Nephron (organoid): ENCODE data around the gene ETFBKMT.
A peak's percentile ranks its signal among the peaks of the same experiment; 100 is the strongest.
"Not testable (repeated sequence)": the region's sequence is repeated elsewhere in the genome, so short reads cannot be mapped to it uniquely, and the experiment has no call there.

Experiments
- H3K27ac Mint-ChIP-seq, 3 experiments: 2 replicates each; pipeline ENCODE4 v1.8.0; 2020; ENCODE audit warnings: mixed read lengths in 3 of 3, mild to moderate bottlenecking in 2 of 3, moderate library complexity in 1 of 3
- H3K27me3 Mint-ChIP-seq: 2 replicates; pipeline ENCODE4 v1.8.0; 2021; ENCODE audit warnings: low read depth, mild to moderate bottlenecking, moderate library complexity, mixed read lengths
- H3K36me3 Mint-ChIP-seq: 2 replicates; pipeline ENCODE4 v1.8.0; 2020; ENCODE audit warnings: low read depth, mixed read lengths
- H3K4me1 Mint-ChIP-seq: 2 replicates; pipeline ENCODE4 v1.8.0; 2020; ENCODE audit warnings: mixed read lengths
- H3K4me3 Mint-ChIP-seq, 3 experiments: 2 replicates each; pipeline ENCODE4 v1.8.0; 2020; ENCODE audit warnings: mild to moderate bottlenecking in 3 of 3, mixed read lengths in 3 of 3, moderate library complexity in 2 of 3
- H3K9me3 Mint-ChIP-seq: 2 replicates; pipeline ENCODE4 v1.8.0; 2020; ENCODE audit warnings: mixed read lengths
- CTCF ChIP-seq, 3 experiments: fragments of 200-600 bp; sonication (generic); IDR thresholded peaks; one replicate each; pipeline ENCODE4 v1.5.0; 2021; ENCODE audit warnings: antibody characterized with exemption in 3 of 3; ENCODE audit not compliant: unreplicated experiment in 3 of 3

Gene ETFBKMT

GRCh38 chr12:31710021-31710818 is 50.7 kb downstream of the ETFBKMT start:
- Mint-ChIP-seq H3K27me3 (no peaks in the 10 kb centered on the region), H3K4me3 (no peak overlapping the region), H3K36me3 (peaks cover 42% of the 10 kb centered on the region), H3K9me3 (peaks cover 24% of the 10 kb centered on the region), H3K4me1 (no peaks in the 10 kb centered on the region), H3K27ac (no peak overlapping the region)
- TF ChIP-seq CTCF (IDR thresholded peaks at IDR 0.05; ENCODE audit: unreplicated experiment in 3 of 3): no peak

DNA sequence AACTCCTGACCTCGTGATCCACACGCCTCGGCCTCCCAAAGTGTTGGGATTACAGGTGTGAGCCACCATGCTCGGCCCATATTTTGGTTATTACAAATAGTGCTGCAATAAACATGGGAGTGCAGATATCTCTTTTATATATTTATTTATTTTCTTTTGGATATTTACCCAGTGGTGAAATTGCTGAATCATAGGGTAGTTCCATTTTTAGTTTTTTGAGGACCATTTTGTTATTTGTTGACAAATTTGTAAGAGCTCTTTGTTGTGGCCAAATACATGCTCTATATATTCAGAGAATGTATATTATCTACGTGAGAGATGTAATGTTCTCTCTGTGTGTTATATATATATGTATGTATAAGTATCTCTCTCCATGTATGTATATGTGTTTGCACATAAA is 53.4 kb downstream of the ETFBKMT start:
- no peak overlapping the region for H3K27ac Mint-ChIP-seq
- TF ChIP-seq CTCF (IDR thresholded peaks at IDR 0.05; ENCODE audit: unreplicated experiment in 3 of 3): no peak
- H3K36me3 Mint-ChIP-seq: peaks cover 40% of the 10 kb centered on the region
- H3K4me1 Mint-ChIP-seq: no peaks in the 10 kb centered on the region
- peaks cover 29% of the 10 kb centered on the region for H3K9me3 Mint-ChIP-seq
- H3K4me3 Mint-ChIP-seq: no peak overlapping the region
- no peaks in the 10 kb centered on the region for H3K27me3 Mint-ChIP-seq

DNA sequence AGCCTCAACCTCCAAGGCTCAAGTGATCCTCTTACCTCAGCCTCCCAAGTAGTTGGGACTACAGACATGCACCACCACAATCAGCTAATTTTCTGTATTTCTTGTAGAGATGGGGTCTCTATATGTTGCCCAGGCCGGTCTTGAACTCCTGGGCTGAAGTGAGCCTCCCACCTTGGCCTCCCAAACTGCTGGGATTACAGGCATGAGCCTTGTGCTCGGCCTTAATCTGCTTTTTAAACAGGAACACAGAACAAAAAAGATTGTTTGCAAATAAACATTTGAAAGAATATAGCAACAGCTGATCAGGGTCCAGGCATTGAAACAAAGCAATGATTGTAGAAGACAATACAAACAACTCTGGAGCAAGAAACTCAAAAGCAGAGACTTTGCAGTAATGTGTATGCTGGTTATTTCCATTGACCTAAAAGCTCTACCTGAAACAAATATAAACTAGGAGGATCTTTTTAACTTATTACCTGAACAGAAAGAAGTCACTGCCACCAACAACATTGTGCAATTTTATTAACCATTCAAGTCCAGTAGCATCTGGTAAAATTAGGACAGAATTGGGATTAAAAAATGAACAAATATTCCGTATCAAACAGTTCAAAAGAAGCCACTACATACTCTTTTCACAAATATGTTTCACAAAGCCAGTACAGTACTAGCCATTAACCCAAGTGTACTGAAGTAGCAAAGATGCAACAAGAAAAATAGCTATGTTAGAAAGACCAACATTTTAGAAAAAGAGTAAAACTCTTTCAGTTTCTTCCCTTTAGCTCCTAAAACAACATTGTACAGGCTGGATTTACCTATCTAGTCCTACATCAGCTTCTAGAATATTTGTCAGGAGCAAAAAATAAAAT is 55.2 kb downstream of the ETFBKMT start:
- Mint-ChIP-seq H3K27ac (peak overlapping the region in 1 of 3 experiments; percentile 14), H3K36me3 (peaks cover 43% of the 10 kb centered on the region), H3K4me3 (no peak overlapping the region), H3K4me1 (no peaks in the 10 kb centered on the region), H3K9me3 (peaks cover 32% of the 10 kb centered on the region), H3K27me3 (no peaks in the 10 kb centered on the region)
- TF ChIP-seq CTCF (IDR thresholded peaks at IDR 0.05; ENCODE audit: unreplicated experiment in 3 of 3): no peak

DNA sequence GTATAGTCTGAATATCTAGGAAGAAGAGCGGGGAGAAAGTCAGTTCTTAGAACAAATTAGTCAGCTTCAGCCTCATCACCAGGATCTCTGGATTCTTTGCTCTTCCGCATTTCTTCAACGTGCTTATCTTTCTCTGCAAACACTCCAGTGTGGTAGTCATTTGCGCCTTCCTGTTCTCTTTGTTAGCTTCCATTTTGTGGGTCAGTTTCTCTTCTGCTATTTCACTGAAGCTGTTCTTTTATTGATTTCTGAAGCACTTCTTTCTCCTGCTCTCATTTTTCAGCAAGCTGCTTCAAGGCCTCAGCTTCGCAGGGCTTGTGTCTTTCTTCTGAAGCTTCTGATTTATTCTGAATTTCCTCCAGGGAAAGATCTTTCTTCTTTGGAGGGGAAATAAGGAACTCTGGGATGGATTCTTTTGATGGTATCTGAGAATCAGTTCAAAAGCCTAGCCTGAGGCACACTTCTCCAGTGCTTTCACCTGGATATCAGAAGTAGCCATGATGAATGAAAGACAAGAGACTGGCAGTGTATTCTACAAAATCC is 55.9 kb downstream of the ETFBKMT start:
- peak overlapping the region in 1 of 3 experiments; percentile 14 for H3K27ac Mint-ChIP-seq
- no peak overlapping the region for H3K4me3 Mint-ChIP-seq
- no peaks in the 10 kb centered on the region for H3K4me1 Mint-ChIP-seq
- H3K27me3 Mint-ChIP-seq: no peaks in the 10 kb centered on the region
- TF ChIP-seq CTCF (IDR thresholded peaks at IDR 0.05; ENCODE audit: unreplicated experiment in 3 of 3): no peak
- H3K36me3 Mint-ChIP-seq: peaks cover 38% of the 10 kb centered on the region
- H3K9me3 Mint-ChIP-seq: peaks cover 28% of the 10 kb centered on the region

DNA sequence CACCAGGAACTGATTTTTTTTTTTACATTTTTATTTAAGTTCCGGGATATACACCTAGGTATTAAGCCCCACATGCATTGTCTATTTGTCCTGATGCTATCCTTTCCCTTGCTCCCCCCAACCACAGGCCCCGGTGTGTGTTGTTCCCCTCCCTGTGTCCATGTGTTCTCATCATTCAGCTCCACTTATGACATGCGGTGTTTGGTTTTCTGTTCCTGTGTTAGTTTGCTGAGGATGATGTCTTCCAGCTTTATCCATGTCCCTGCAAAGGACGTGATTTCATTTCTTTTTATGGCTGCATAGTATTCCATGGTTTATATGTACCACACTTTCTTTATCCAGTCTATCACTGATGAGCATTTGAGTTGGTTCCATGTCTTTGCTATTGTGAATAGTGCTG is 57.5 kb downstream of the ETFBKMT start:
- H3K4me1 Mint-ChIP-seq, H3K4me3 Mint-ChIP-seq, H3K27ac Mint-ChIP-seq, H3K27me3 Mint-ChIP-seq: not testable (repeated sequence)
- peaks cover 44% of the 10 kb centered on the region for H3K36me3 Mint-ChIP-seq
- peaks cover 26% of the 10 kb centered on the region for H3K9me3 Mint-ChIP-seq

DNA sequence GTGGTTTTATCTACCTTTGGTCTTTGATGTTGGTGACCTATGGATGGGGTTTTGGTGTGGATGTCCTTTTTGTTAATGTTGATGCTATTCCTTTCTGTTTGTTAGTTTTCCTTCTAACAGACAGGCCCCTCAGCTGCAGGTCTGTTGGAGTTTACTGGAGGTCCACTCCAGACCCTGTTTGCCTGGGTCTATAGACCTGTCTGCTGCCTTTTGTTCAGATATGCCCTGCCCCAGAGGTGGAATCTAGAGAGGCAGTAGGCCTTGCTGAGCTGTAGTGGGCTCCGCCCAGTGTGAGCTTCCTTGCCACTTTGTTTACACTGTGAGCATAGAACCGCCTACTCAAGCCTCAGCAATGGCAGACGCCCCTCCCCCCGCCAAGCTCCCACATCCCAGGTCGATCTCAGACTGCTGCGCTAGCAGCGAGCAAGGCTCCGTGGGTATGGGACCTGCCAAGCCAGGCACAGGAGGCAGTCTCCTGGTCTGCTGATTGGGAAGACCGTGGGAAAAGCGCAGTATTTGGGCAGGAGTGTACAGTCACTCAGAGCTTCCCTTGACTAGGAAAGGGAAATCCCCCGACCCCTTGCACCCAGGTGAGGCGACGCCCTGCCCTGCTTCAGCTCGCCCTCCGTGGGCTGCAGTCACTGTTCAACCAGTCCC is 59.2 kb downstream of the ETFBKMT start:
- not testable (repeated sequence) for H3K27me3 Mint-ChIP-seq, H3K4me3 Mint-ChIP-seq, H3K27ac Mint-ChIP-seq, H3K4me1 Mint-ChIP-seq
- Mint-ChIP-seq H3K36me3 (peaks cover 50% of the 10 kb centered on the region), H3K9me3 (peaks cover 29% of the 10 kb centered on the region)
